CD4-positive, alpha-beta T cell treated with Interferon gamma for 1 hour (primary cell): ENCODE measurements around the gene NRXN3.
"Not testable (repeated sequence)": the region's sequence is repeated elsewhere in the genome, so short reads cannot be mapped to it uniquely, and the experiment has no call there.

Experiments
- DNase-seq: peaks from one replicate; pipeline ENCODE4 v3.0.0-alpha.2; 2020

The NRXN3 gene

GRCh38 chr14:78501909-78502308 lies 331.7 kb downstream of the NRXN3 start:
- DNase-seq = no peak

DNA sequence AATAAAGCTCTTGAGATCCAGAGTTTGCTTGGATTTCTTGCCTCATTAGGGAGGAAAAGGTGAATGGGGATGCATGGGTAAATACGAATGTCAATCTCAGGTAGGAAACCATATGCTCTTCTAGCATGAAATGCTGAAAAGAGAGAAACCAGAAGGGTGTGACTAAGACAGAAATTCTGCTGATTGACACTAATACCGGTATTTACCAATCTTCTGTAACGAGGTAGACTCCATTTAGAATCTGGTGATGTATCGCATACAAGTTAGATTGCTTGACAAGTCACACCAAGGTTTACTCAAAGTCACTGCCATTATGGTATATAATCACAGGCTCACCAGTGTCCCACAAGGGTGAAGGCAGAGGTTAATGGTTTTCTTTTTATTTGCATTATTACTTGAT lies 337.9 kb downstream of the NRXN3 start:
- DNase-seq = no peak

- DNase-seq = no peak
Observed at GRCh38 chr14:78509516-78509915, 339.3 kb downstream of the NRXN3 start.

DNA sequence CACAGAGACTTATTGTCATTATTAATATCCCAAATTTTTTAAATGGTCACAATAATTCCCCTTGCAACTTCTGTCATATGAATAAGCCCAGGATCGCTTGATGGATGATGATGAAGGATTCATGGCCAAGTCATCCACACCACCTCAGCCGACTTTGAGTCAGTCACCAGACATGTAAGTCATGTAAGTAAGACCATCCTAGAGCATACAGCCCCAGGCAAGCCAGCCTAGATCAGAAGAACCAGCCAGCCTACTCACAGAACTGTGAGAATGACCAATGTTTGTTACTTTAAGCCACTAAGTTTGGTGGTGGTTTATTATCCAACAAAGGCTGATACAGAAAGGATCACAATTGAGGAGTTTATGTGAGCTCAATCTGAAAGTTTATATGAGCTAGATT lies 341.8 kb downstream of the NRXN3 start:
- DNase-seq = no peak

DNA sequence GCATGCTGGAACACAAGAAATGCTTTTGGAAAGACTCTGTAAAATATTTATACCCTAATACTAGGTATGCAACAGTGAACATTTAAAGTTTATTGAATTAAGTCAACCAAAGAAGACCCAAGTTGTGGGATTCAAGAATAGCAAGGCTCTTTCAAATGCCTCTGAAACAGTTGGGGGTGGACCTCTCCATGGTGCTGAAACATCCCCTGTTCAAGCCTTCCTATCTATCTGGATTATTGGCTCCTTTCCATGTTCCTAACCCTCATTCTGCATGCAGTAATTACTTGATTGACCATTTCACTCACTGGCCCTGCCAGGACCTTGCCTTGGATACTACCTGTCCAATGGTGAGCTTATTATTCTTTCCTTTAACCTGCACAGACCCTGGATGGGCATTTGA lies 349.7 kb downstream of the NRXN3 start:
- DNase-seq = no peak

- no peak for DNase-seq
Observed at GRCh38 chr14:78524196-78524595, 354.0 kb downstream of the NRXN3 start.

- no peak for DNase-seq
Observed at GRCh38 chr14:78524766-78525165, 354.6 kb downstream of the NRXN3 start.

GRCh38 chr14:78530078-78530477 lies 359.9 kb downstream of the NRXN3 start:
- DNase-seq = no peak

DNA sequence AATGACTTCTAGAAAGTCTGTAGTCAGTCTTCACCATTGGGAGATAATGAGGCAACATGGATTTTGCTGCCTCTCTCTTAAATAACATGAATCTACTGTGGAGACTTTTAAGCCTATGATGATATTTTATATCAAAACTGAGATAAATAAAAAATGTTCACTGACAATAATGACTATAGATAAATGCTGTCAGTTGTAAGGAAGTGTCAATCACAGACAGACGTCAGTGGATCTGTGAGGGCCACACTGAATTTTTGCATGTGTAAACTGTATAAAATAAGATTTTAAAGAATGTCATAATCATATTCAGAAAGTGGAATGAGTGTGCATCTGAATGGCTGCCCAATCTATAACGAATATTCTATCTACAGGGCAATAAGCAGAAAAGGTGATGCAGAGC lies 364.0 kb downstream of the NRXN3 start:
- no peak for DNase-seq

- no peak for DNase-seq
Observed at GRCh38 chr14:78535041-78535440, 364.9 kb downstream of the NRXN3 start.

- not testable (repeated sequence) for DNase-seq
Observed at GRCh38 chr14:78541788-78542187, 371.6 kb downstream of the NRXN3 start.

DNA sequence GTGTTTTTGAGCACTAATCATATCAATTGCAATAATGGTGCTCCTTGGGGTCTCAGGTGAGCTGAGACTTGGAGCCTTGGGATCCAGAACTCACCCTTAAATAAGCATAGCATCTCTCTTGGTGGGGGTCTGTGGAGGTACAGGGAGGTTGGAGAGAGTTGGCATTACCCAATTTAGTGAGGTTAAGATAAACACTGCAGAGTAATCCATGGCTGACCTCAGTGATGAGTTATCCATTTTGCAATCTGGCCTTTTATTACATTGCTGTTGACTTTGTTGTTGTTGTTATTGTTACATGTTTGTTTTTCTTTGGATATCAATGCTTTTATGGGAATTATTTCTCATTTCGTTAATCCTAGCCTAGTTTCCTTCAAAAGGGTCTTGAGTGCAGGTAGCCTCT lies 373.3 kb downstream of the NRXN3 start:
- DNase-seq = no peak

- DNase-seq = no peak
Observed at GRCh38 chr14:78561074-78561473, 390.9 kb downstream of the NRXN3 start.

DNA sequence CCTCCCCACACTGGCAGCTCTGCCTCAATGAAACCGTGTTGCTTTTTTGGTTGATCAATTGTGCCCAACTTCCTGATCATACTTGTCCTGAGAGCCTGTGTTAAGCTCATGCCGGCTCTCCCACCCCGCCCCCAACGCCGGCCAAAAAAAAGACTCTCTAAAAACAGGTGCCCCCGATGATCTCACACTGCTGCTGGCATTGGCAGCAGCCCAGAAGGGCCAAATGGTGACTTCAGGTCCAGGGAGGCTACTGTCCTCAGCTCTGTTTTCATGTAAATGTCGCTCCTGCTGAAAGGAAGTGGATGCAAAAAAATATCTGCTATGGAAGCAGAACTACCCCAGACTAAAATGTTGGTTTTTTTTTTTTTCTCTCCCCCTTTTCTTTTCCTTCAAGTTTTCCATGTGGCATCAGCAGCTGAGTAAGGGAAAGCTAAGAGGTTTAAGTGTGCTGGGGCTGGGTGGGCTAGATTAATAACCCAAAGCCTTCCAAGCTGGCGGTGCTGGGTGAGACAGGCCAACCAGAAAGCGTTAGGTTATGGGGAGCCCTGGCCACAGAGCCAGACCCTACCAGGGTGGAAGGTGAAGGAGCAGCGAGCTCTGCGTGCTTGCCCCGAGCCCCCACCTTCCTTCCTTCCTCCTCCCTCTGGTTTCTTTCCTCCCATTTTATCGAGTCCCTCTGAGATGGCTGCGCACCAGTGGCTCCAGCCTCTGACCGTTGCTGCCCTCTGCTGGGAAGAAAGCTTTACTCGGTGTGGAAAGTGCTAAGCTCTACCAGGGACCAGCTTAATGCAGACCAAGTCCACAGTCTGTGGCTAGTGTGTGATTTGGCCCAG lies 396.1 kb downstream of the NRXN3 start:
- DNase-seq = peak; percentile 18

GRCh38 chr14:78566859-78567172 lies 396.6 kb downstream of the NRXN3 start:
- no peak for DNase-seq

DNA sequence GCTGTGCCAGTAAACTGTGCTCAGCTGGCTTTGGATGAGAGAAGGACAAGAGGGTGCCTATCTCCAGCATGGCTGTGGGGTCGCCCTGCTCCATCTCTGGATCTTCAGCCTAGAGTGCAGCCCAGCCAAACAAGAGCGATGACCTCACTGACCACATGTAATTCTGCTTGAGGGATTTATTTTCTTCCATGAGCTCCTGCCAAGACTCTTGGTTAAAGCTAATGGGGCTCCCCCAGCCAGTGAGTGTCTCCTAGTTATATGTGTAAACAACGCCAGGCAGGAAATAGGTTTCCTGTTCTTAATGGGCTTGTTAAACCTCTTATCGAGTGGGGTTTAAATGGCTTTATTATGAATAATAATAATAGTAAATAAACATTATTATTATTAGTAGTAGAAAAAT lies 397.2 kb downstream of the NRXN3 start:
- DNase-seq = no peak

- DNase-seq = not testable (repeated sequence)
Observed at GRCh38 chr14:78573736-78574135, 403.6 kb downstream of the NRXN3 start.

- no peak for DNase-seq
Observed at GRCh38 chr14:78576437-78577166, 406.4 kb downstream of the NRXN3 start.

- DNase-seq = no peak
Observed at GRCh38 chr14:78581229-78581628, 411.1 kb downstream of the NRXN3 start.

GRCh38 chr14:78586681-78587080 lies 416.5 kb downstream of the NRXN3 start:
- no peak for DNase-seq

DNA sequence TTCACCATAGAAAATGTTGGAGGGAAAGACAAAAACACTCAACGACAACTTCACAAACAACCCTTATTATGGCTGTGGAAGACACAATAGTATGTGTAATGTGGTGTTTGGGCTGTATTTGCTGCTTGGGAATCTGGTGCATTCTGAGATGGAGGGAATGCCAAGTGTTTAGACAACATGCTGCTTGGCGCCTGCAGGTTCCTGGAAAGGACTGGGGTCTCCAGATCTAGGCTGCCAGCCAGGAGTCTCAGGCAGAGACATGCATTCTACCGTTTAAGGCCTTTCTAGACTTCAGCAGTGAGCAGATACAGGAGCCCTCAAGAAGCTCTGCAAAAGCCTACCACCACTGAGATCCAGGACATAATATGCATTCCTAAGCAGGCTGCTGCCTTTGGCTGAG lies 418.7 kb downstream of the NRXN3 start:
- DNase-seq = no peak

DNA sequence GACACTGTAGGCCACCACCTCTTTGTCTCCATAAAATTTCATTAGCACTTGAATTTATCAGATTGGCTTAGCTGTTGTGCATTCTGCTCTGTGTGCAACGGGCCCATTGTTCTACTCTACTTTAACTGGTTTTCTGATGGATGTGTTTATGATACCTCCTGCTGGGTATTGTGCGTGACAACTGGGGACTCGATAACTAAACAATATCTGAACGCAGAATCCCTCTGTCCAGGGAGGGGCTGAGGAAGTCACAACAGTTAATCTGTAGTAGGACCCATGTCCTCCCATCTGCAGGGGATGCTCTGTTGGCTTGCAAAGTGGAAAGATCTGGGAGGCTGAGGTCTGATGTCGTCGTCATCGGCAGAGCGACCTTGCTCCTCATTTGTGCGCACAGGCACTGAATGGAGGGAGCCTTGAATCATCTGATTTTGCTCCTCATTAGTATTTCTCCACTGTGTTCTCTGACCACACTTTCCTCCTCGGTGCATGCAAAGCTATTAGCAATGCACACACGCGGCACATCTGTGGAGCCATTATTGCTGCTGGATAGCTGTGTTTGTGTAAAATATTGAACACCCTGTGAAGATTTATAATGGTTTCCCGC lies 422.5 kb downstream of the NRXN3 start:
- no peak for DNase-seq

DNA sequence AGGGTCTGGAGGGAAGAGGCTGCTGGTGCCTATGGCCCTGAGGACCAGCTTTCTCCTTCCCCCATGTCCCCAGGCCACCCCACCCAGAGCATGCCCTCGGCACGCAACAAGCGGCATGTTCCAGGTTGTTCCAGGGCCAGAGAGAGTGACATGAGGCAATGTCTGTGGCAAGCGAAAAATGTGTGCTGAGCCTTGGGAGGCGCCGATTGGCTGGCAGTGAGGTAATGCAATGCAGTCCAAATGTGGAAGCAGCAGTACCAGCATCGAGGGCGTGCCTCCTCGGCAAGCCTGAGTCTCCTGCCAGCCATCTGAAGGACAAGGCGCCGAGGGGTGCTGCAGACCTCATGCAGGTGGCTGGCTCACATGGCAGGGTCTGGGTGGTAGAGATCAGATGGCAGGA lies 423.8 kb downstream of the NRXN3 start:
- DNase-seq = no peak

DNA sequence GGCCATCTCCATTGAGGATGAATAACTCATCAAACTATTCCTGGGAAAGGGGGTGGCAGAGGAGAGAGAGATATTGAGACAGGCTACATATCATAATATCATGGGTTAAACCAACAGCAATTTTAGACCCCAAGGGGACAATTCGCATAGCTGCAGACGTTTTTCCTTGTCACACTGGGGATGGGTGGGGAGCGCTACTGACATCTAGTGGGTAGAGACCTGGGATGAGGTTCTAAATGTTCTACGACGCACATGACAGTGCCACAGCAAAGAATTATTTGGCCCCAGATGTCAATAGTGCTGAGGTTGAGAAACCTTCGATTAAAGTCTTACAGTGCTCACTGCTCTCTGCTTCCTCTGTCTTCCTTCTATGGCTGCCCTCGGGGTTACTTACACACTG lies 425.6 kb downstream of the NRXN3 start:
- no peak for DNase-seq
